Measurements from ENCODE around the gene GTF3C5.

DNA sequence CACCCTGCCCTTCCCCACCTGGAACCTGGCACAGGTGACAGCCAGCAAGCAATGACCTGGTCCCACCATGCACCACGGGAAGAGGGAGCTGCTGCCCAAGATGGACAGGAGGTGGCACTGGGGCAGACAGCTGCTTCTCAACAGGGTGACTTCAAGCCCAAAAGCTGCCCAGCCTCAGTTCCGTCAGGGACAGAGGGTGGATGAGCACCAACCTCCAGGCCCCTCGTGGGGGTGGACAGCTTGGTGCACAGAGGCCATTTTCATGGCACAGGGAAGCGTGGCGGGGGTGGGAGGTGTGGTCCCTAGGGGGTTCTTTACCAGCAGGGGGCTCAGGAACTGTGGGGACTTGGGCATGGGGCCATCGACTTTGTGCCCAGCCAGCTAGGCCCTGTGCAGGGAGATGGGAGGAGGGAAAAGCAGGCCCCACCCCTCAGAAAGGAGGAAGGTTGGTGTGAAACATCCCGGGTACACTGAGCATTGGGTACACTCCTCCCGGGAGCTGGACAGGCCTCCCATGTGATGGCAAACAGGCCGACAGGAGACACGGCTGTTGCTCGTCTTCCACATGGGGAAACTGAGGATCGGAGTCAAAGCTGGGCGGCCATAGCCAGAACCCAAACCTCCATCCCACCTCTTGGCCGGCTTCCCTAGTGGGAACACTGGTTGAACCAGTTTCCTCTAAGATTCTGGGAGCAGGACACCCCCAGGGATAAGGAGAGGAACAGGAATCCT, 32.9 kb downstream of the GTF3C5 start:
- TF ChIP-seq, protein P1, sequence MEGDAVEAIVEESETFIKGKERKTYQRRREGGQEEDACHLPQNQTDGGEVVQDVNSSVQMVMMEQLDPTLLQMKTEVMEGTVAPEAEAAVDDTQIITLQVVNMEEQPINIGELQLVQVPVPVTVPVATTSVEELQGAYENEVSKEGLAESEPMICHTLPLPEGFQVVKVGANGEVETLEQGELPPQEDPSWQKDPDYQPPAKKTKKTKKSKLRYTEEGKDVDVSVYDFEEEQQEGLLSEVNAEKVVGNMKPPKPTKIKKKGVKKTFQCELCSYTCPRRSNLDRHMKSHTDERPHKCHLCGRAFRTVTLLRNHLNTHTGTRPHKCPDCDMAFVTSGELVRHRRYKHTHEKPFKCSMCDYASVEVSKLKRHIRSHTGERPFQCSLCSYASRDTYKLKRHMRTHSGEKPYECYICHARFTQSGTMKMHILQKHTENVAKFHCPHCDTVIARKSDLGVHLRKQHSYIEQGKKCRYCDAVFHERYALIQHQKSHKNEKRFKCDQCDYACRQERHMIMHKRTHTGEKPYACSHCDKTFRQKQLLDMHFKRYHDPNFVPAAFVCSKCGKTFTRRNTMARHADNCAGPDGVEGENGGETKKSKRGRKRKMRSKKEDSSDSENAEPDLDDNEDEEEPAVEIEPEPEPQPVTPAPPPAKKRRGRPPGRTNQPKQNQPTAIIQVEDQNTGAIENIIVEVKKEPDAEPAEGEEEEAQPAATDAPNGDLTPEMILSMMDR (IDR thresholded peaks at IDR 0.05; ENCODE audit: insufficient read depth, low read depth, low read length): no peak
- TF ChIP-seq EZH2 (IDR thresholded peaks at IDR 0.05; ENCODE audit: insufficient read depth, low read length): no peak
